Activated CD4-positive, alpha-beta memory T cell treated with anti-CD3 and anti-CD28 coated beads for 36 hours (primary cell): Measurements from ENCODE around the gene BCL11A. TPM values are rescaled to one million over a fixed set of nuclear protein-coding genes. Genes with fewer than 3 reads are reported as not detected.

Source experiments
- CTCF ChIA-PET: fragments of 350-600 bp; sonication (Branson Sonifier 250); formaldehyde crosslinking; loops from one replicate; lab custom pipeline; 2021; ENCODE audit warnings: antibody characterized with exemption, inconsistent platforms; lab: Charles Lee
- POLR2A ChIA-PET: fragments of 350-600 bp; sonication (Branson Sonifier 250); formaldehyde crosslinking; loops from one replicate; lab custom pipeline; 2021; ENCODE audit warnings: antibody characterized with exemption; lab: Charles Lee
- DNase-seq: peaks from one replicate; pipeline ENCODE4 v3.0.0-alpha.2; 2020
- H3K27ac Mint-ChIP-seq: one replicate; pipeline ENCODE4 v1.8.0; 2021; ENCODE audit warnings: mixed read lengths
- H3K27me3 Mint-ChIP-seq: one replicate; pipeline ENCODE4 v1.8.0; 2021; ENCODE audit warnings: mixed read lengths
- H3K36me3 Mint-ChIP-seq: one replicate; pipeline ENCODE4 v1.8.0; 2021; ENCODE audit warnings: mixed read lengths
- H3K4me1 Mint-ChIP-seq: one replicate; pipeline ENCODE4 v1.8.0; 2021; ENCODE audit warnings: low read depth, mixed read lengths
- H3K4me3 Mint-ChIP-seq: one replicate; pipeline ENCODE4 v1.8.0; 2021; ENCODE audit warnings: mild to moderate bottlenecking, mixed read lengths
- H3K9me3 Mint-ChIP-seq: one replicate; pipeline ENCODE4 v1.8.0; 2021; ENCODE audit warnings: mixed read lengths
- intact Hi-C: fragments of 100-400 bp; cut with micrococcal nuclease; formaldehyde crosslinking; loops from one replicate; pipeline ENCODE4 v1.15.1; 2023
- total RNA-seq, 2 experiments: library from RNA; stranded (reverse); gene quantifications; one replicate each; pipeline ENCODE4 v1.2.3, GENCODE V29; 2021

Gene BCL11A
- total RNA-seq, 2 experiments from 2014 or later = not detected

DNA sequence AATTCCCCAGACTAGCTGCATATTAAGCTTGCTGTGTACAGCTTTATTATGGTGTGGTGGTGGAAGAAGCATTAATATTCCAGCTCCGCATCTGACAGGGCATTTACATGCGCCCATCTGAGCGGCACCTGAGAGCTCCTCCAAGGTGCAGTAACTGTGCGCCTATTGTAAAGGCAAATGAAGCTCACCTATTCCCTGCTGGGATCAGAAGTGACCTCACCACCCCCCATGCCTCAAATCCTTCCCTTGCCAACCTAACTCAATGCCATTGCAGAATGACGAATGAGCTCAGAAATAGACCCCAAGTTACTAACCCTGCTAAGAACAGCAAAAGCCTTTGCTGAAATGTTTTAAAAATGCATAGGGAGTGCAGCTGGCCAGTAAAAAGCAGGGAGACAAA is 14.3 kb downstream of the BCL11A start:
- no peak for DNase-seq
- Mint-ChIP-seq H3K4me1 (no peaks in the 10 kb centered on the region), H3K27ac (no peak overlapping the region), H3K4me3 (no peak overlapping the region), H3K36me3 (no peaks in the 10 kb centered on the region), H3K27me3 (peaks cover 31% of the 10 kb centered on the region), H3K9me3 (no peaks in the 10 kb centered on the region)
- POLR2A ChIA-PET = no interaction called here
- intact Hi-C loops = no loop called here
- CTCF ChIA-PET = interaction anchor here (0.9 to 1.3 kb wide), 2 partner anchors 11 to 43 kb away, joined by 3 read pairs; no protein-coding TSS in a partner anchor

DNA sequence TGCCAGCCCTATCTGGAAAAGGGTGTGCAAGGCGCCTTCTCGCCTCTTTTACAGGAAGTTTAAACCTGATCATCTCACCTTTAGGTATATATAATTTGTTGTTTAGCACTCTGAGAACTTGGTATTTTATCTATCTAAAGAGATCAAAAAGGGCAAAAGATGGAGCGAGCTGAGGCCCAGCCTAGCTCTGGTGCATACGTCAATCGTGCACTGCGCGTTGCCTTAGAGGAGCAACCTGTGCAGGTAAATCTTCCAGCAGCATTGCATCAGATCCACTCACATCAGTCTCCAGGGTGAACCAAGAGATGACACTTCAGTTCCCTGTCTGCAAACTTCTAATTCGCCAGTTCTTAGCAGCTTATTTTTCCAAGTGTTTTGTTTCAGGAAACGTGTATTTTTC is 15.4 kb downstream of the BCL11A start:
- no peak for DNase-seq
- no peak overlapping the region for H3K27ac Mint-ChIP-seq
- no peaks in the 10 kb centered on the region for H3K36me3 Mint-ChIP-seq
- no peak overlapping the region for H3K4me3 Mint-ChIP-seq
- ChIA-PET POLR2A (no interaction called here), CTCF (interaction anchor here (1.3 kb wide), 1 partner anchor 12 kb away, joined by 3 read pairs; no protein-coding TSS in a partner anchor)
- no peaks in the 10 kb centered on the region for H3K9me3 Mint-ChIP-seq
- intact Hi-C loops = no loop called here
- no peaks in the 10 kb centered on the region for H3K4me1 Mint-ChIP-seq
- peaks cover 26% of the 10 kb centered on the region for H3K27me3 Mint-ChIP-seq

DNA sequence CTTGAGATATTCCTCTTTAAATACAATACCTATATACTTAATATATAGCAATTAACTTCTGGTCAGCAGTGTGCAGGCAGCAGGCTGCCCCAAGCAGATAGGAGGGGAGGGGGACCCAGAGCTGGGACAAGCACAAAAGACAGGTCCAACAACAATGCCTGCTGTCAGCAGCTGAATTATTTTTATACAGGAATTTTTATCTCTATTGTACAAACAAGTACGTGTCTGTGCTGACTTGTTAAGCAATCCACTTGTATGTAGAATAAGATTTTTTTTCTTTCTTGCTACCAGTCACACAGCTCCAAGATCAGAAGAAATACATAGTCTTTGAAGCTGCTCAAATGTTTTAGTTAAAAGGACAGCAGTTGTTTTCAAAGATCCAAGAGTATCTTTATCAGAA is 16.7 kb downstream of the BCL11A start:
- DNase-seq = no peak
- intact Hi-C loops = no loop called here
- Mint-ChIP-seq H3K9me3 (no peaks in the 10 kb centered on the region), H3K4me1 (no peaks in the 10 kb centered on the region), H3K27me3 (peaks cover 34% of the 10 kb centered on the region), H3K4me3 (no peak overlapping the region), H3K36me3 (no peaks in the 10 kb centered on the region), H3K27ac (no peak overlapping the region)
- ChIA-PET CTCF (no interaction called here), POLR2A (no interaction called here)

DNA sequence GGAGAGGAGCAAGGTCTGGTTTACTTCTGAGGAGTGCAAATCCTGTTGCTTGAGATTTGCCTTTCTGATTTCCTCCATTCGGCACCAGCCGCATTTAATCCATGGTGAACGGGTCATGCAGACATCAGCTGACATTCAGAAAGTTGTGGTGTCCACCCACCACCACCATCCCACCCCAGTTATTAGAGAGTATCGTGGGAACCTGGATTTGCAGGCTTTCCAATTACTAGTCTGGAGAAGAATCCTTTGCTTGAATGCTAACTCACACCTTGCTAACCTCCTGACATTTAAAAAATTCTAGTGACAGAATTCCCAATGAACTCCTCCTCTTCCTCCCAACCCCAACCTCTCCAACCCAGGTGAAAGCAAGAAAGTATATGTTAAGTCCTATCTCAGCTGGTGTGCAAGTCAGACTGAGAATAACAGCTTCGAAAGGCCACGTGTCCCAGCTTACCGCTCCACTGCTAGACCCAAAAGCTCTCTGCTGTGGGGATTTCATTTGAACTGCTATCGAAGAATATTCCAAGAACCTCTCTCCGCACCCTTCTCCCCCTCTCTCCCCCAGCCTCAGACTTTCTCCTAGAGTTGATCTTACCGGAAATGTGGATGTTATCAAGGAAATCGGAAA is 17.7 kb downstream of the BCL11A start:
- ChIA-PET POLR2A (no interaction called here), CTCF (no interaction called here)
- peaks cover 35% of the 10 kb centered on the region for H3K27me3 Mint-ChIP-seq
- H3K4me3 Mint-ChIP-seq = no peak overlapping the region
- no peaks in the 10 kb centered on the region for H3K4me1 Mint-ChIP-seq
- H3K9me3 Mint-ChIP-seq = no peaks in the 10 kb centered on the region
- no peak overlapping the region for H3K27ac Mint-ChIP-seq
- no peaks in the 10 kb centered on the region for H3K36me3 Mint-ChIP-seq
- no peak for DNase-seq
- intact Hi-C loops = no loop called here

DNA sequence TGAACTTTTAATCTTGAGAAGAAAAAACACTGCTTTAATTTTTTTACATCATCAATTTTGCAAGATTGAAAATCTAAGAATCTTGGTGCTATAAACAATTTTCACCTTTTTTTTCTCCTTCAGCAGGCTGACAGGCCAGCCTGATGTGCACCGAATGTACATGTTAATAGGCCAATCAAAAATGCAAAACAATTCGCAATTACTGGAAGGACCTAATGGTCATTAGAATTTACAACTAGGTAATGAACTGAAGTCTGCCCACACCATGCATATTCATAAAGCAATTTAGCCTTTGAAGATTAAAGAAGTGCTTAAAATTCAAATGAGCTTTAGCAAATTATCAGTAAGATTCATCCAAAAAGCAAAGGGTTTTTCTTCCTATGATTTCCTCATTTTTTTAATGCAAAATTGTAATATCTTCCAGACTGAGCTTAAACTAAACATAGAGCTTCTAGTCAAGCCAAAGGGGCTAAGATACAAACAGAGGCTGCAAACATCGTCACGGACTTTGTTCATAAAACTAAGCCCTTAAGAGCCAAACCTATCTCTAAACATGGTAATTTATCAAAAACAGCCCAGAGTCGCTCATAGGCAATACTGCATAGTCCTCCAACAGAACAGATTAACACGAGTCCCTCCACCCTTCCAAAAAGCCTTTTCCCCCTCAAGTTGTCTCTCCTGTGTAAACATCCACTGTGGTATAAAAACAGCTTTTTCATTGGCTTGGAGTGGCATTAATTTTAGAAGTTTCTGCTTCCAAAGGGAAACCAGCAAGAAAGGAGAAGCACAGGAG is 18.4 kb downstream of the BCL11A start:
- DNase-seq = no peak
- Mint-ChIP-seq H3K4me3 (no peak overlapping the region), H3K4me1 (no peaks in the 10 kb centered on the region), H3K9me3 (no peaks in the 10 kb centered on the region), H3K27me3 (peaks cover 34% of the 10 kb centered on the region), H3K27ac (no peak overlapping the region), H3K36me3 (no peaks in the 10 kb centered on the region)
- ChIA-PET POLR2A (no interaction called here), CTCF (no interaction called here)
- intact Hi-C loops = no loop called here

DNA sequence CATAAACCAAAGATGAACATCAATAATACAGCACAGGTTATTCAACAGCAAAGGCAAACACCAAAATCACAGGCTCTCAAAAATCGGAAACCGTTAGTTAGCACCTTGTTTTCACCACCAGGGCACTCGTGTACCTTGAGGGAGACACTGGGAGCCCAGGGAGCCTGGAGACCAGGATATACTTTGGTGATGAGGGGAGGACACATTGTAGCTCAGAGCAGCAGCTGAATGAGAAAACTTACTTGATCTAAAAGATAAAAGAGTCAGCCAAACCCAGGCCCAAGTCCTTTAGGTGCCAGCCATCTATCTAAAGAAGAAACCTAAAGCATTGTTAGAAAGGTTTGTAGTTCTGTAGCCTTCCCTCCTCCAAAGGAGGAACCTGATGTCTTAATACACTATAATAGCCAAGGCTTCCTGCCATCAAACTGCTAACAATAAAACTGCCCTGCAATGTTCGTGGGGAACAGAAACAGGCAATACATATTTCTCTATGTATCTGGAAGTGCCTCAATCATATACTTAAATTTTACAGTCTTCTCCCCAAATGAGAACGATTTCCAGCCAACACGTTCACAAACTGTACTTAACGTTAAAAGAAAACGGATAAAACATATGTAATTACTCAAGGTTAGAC is 19.3 kb downstream of the BCL11A start:
- no peaks in the 10 kb centered on the region for H3K36me3 Mint-ChIP-seq
- H3K4me1 Mint-ChIP-seq = no peaks in the 10 kb centered on the region
- no peak overlapping the region for H3K4me3 Mint-ChIP-seq
- CTCF ChIA-PET = no interaction called here
- POLR2A ChIA-PET = no interaction called here
- peaks cover 37% of the 10 kb centered on the region for H3K27me3 Mint-ChIP-seq
- no peaks in the 10 kb centered on the region for H3K9me3 Mint-ChIP-seq
- no peak overlapping the region for H3K27ac Mint-ChIP-seq
- intact Hi-C loops = no loop called here
- no peak for DNase-seq

DNA sequence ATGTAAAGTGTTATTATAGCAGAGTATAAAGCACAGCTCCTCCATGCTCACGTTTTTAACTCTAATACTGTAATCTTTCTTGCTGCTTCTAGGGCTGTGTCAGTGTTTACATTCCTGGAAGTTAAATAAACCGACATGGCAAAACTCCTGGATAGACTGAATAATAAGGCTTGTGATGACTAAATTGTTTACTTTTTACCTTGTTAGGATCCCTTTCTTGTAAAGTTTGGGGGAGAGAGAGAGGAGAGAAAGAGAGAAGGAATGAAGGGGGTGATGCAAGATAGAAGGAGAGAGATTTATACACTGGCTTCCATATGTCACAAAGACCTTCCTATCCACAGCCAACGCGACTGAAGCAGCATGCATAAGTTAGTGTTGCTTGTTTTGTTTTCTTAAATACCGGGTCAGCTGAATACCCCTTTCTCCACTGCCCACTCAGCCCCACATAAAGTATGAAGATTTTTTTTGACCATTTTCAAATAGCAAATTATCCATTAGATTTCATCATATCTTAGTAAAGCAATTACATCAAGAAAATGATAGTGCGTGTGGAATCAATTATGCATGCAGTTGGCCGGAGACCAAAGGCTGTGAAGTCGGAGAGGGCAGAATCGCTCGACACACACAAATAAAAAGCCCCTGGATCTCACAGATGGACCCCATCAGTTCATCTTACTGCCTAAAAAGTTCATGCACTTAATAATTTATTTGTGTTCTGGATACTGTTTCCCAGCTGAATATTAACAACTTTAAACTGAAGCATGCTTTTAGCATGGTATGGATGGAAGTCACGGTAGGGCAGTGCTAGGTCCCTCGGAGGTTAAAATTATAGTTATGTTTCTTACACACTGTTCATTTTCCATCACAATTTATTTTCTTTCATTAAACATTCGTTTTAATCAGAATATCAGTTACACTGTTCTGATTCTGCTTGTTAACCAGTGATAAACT is 20.1 kb downstream of the BCL11A start:
- no peak for DNase-seq
- Mint-ChIP-seq H3K27ac (no peak overlapping the region), H3K27me3 (peaks cover 40% of the 10 kb centered on the region), H3K36me3 (no peaks in the 10 kb centered on the region), H3K4me1 (no peaks in the 10 kb centered on the region), H3K9me3 (no peaks in the 10 kb centered on the region), H3K4me3 (no peak overlapping the region)
- ChIA-PET POLR2A (no interaction called here), CTCF (no interaction called here)
- intact Hi-C loops = no loop called here

DNA sequence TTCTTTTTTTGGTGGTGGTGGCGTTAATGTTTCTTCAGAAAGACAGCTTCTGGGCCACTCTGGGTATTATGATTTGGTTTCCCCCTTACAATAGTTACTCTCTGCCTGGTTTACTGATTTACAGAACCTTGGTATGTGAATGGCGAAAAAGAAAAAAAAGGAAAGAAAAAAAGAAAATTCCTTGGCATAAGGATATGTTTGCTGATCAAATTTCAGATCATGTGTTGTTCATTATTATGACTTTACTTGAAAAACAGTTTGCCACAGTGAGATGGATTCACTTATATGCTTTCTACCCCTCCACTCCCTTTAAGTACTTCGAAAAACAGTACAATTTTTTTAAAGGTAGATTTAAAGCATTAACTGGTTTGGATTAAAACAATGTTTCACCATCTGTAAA is 21.0 kb downstream of the BCL11A start:
- H3K36me3 Mint-ChIP-seq = no peaks in the 10 kb centered on the region
- intact Hi-C loops = no loop called here
- ChIA-PET CTCF (no interaction called here), POLR2A (no interaction called here)
- no peak for DNase-seq
- no peaks in the 10 kb centered on the region for H3K4me1 Mint-ChIP-seq
- peaks cover 40% of the 10 kb centered on the region for H3K27me3 Mint-ChIP-seq
- no peak overlapping the region for H3K27ac Mint-ChIP-seq
- H3K9me3 Mint-ChIP-seq = no peaks in the 10 kb centered on the region
- H3K4me3 Mint-ChIP-seq = no peak overlapping the region

DNA sequence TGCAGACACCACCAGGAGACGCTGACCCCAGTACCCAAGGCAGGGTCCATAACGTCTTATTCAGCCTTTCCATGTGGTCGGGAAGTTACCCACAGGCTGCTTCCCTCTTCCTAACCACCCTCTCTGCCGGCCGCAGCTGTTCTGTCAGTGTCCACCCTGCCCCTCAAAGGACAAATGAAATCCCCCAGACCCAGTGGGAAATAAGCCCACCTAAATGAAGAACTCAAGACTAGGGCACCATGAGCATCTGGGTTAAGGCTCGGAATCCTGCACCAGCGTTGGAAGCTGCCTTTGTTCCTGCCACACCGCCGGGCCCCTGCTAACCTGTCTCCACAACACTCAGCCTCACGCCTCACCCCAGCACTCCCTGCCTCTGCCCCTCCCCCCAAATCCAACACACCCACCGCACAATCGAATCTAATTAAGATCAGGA is 21.7 kb downstream of the BCL11A start:
- Mint-ChIP-seq H3K4me3 (no peak overlapping the region), H3K27me3 (peaks cover 40% of the 10 kb centered on the region), H3K27ac (no peak overlapping the region), H3K4me1 (no peaks in the 10 kb centered on the region), H3K36me3 (no peaks in the 10 kb centered on the region), H3K9me3 (no peaks in the 10 kb centered on the region)
- POLR2A ChIA-PET = no interaction called here
- intact Hi-C loops = no loop called here
- CTCF ChIA-PET = no interaction called here
- no peak for DNase-seq

DNA sequence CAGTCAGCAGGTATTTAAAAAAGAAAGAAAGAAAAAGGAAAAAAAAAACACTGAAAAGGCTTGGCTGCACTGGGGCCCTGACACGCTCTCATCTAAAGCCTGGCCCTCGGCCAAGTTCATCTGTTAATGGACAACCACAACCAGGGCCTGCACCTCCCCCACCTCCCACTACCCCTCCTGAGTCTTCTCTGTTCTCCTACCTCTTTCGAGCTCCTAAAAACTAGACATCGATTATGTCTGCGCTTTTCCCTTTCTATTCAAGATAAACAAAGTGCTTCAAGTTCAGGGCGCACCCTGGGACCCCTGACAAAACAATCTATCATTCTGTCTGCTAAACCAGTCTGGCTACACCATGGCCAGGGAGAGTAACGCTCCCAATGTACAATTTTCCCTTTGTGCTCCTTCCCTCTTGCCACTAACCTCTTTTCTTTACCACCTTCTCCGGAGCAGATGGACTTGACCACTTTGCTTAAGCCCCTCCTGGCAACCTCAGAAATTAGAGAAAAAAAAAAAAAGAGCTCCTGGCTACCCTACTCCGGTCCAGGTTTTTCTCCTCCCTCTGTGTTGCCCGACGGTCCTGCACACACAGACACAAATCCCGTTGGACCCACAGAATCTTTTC is 22.7 kb downstream of the BCL11A start:
- Mint-ChIP-seq H3K4me1 (no peaks in the 10 kb centered on the region), H3K4me3 (no peak overlapping the region), H3K27me3 (peaks cover 35% of the 10 kb centered on the region), H3K27ac (no peak overlapping the region), H3K36me3 (no peaks in the 10 kb centered on the region), H3K9me3 (no peaks in the 10 kb centered on the region)
- DNase-seq = no peak
- CTCF ChIA-PET = no interaction called here
- POLR2A ChIA-PET = no interaction called here
- intact Hi-C loops = no loop called here

DNA sequence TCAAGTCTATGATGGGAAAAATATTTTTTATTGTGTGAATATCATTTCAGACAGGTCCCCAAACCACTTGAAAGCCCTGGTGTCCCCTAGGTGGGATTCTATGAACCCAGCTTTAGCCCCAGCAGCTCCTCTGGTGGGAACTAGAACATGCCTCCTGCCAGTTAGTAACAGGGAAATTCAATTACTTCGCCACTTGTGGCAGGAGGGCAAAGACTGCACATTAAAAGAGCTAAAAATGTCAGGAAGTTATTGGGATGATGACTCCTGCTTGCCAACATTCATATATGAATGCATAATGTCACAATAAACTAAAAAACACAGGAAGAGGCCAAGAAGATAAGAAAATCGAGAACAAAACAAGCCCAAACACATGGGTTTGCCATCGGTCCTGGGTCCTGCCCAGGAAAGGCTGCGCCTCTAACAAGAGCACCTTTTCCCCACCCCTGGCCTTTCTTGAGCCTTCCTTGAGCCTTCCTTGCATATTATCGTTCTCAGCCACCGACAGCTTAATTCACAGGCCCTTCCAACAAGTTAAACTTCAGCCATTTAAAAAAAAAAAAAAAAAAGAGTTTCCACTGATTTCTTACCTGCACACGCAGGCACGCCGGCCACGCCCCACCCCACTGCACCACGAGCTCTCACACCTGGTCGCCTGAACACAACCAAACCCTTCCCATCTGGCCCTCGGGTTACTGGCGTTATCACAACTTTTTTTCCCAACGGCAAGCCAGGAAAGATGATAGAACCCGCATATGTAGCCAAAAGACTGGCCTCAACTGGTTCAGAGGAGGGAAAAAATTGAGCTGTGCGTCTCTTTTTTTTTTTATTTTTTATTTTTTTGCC is 23.4 kb downstream of the BCL11A start:
- intact Hi-C loops = no loop called here
- DNase-seq = no peak
- H3K27me3 Mint-ChIP-seq = peaks cover 32% of the 10 kb centered on the region

More for the DNA sequence above, 23.4 kb downstream of the BCL11A start:
- Mint-ChIP-seq H3K9me3 (no peaks in the 10 kb centered on the region), H3K36me3 (no peaks in the 10 kb centered on the region), H3K4me1 (no peaks in the 10 kb centered on the region), H3K27ac (no peak overlapping the region), H3K4me3 (no peak overlapping the region)
- CTCF ChIA-PET = interaction anchor here (1.0 kb wide), 1 partner anchor 52 kb away, joined by 3 read pairs; no protein-coding TSS in a partner anchor
- POLR2A ChIA-PET = no interaction called here
